ENCODE results near the gene RPL32.

GRCh38 chr3:12861611-12862010 lies 20.2 kb upstream of the RPL32 start:
- TF ChIP-seq EZH2 (IDR thresholded peaks at IDR 0.05; ENCODE audit: borderline replicate concordance, low read depth, low read length, severe bottlenecking) (no peak), POLR2A (IDR thresholded peaks at IDR 0.05; ENCODE audit: low read depth, low read length) (no peak), MAX (IDR thresholded peaks at IDR 0.05; ENCODE audit: insufficient read depth, insufficient read length) (no peak)
- TF ChIP-seq, protein P1, sequence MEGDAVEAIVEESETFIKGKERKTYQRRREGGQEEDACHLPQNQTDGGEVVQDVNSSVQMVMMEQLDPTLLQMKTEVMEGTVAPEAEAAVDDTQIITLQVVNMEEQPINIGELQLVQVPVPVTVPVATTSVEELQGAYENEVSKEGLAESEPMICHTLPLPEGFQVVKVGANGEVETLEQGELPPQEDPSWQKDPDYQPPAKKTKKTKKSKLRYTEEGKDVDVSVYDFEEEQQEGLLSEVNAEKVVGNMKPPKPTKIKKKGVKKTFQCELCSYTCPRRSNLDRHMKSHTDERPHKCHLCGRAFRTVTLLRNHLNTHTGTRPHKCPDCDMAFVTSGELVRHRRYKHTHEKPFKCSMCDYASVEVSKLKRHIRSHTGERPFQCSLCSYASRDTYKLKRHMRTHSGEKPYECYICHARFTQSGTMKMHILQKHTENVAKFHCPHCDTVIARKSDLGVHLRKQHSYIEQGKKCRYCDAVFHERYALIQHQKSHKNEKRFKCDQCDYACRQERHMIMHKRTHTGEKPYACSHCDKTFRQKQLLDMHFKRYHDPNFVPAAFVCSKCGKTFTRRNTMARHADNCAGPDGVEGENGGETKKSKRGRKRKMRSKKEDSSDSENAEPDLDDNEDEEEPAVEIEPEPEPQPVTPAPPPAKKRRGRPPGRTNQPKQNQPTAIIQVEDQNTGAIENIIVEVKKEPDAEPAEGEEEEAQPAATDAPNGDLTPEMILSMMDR (IDR thresholded peaks at IDR 0.05; ENCODE audit: extremely low read depth in 1 of 2, insufficient read depth in 1 of 2, low read depth in 1 of 2, low read length in 2 of 2): no peak

Data from endothelial cell of umbilical vein (primary cell).